Epithelial cell of proximal tubule (primary cell): ENCODE results near the gene CXCL12. TPM values are rescaled to one million over a fixed set of nuclear protein-coding genes. Genes with fewer than 3 reads are reported as not detected.

ENCODE experiments used
- DNase-seq: peaks from one replicate; pipeline ENCODE4 v3.0.0-alpha.2; 2011; ENCODE audit warnings: low read depth
- H3K4me3 ChIP-seq: 2 replicates; pipeline ENCODE4 v1.5.1; 2011; ENCODE audit warnings: low read depth, mild to moderate bottlenecking, low read length
- CTCF ChIP-seq: conservative IDR thresholded peaks from 2 replicates; pipeline ENCODE4 v1.5.1; 2012; ENCODE audit warnings: low read depth, mild to moderate bottlenecking, low read length
- total RNA-seq: library from RNA; depleted of rRNA; stranded (reverse); fragments of >200 nt; gene quantifications from 2 replicates; pipeline ENCODE4 v1.2.3, GENCODE V29; 2015

The CXCL12 gene
- total RNA-seq, 1 donor from 2014 or later, result 0.46 TPM

- no peak for TF ChIP-seq CTCF
- DNase-seq, result no peak
- no peak overlapping the region for H3K4me3 ChIP-seq
Measured at GRCh38 chr10:44357023-44357540, 27.8 kb downstream of the CXCL12 start.

GRCh38 chr10:44356139-44357022, 28.5 kb downstream of the CXCL12 start:
- no peak for DNase-seq
- H3K4me3 ChIP-seq, result no peak overlapping the region
- TF ChIP-seq CTCF, result no peak

GRCh38 chr10:44355630-44356029, 29.3 kb downstream of the CXCL12 start:
- no peak overlapping the region for H3K4me3 ChIP-seq
- DNase-seq, result no peak
- TF ChIP-seq CTCF, result no peak

GRCh38 chr10:44354771-44355170, 30.1 kb downstream of the CXCL12 start:
- no peak for TF ChIP-seq CTCF
- no peak overlapping the region for H3K4me3 ChIP-seq
- DNase-seq, result no peak

- DNase-seq, result no peak
Measured at GRCh38 chr10:44353721-44354120, 31.2 kb downstream of the CXCL12 start.

GRCh38 chr10:44353128-44353390, 31.8 kb downstream of the CXCL12 start:
- DNase-seq, result no peak
- TF ChIP-seq CTCF, result no peak
- no peak overlapping the region for H3K4me3 ChIP-seq

More at GRCh38 chr10:44353721-44354120, 31.2 kb downstream of the CXCL12 start:
- no peak for TF ChIP-seq CTCF
- H3K4me3 ChIP-seq, result no peak overlapping the region
